Heart right ventricle (tissue), 16 donors: Measurements from ENCODE around the gene DTD1. TPM values are rescaled to one million over a fixed set of nuclear protein-coding genes. Genes with fewer than 3 reads are reported as not detected.
"Not testable (repeated sequence)": the region's sequence is repeated elsewhere in the genome, so short reads cannot be mapped to it uniquely, and the experiment has no call there.

Experiments
- ATAC-seq, 8 donors: fragments of 200-7000 bp; cut with Tn5 transposase; one replicate each; pipeline ENCODE4 v1.9.1; 2020; ENCODE audit warnings: mild to moderate bottlenecking in 8 of 8, moderate library complexity in 8 of 8, moderate number of reproducible peaks in 1 of 8
- DNase-seq, 2 donors: peaks; one replicate each; pipeline ENCODE4 v3.0.0-alpha.2; 2020
- H3K27ac ChIP-seq, 10 donors: fragments of 200-600 bp; sonication (generic) in 2 of 10; one replicate each; pipeline versions ENCODE4 v1.5.0 to v1.8.0; 2020 to 2022; ENCODE audit warnings: mild to moderate bottlenecking in 3 of 10
- H3K27me3 ChIP-seq, 7 donors: fragments of 200-600 bp; one replicate each; pipeline ENCODE4 v1.8.0; 2021 to 2022; ENCODE audit warnings: mild to moderate bottlenecking in 2 of 7
- H3K36me3 ChIP-seq, 9 donors: fragments of 200-600 bp; sonication (generic) in 1 of 9; one replicate each; pipeline versions ENCODE4 v1.5.0 to v1.8.0; 2020 to 2022; ENCODE audit warnings: mild to moderate bottlenecking in 2 of 9
- H3K4me1 ChIP-seq, 9 donors: fragments of 200-600 bp; sonication (generic) in 1 of 9; one replicate each; pipeline versions ENCODE4 v1.5.0 to v1.8.0; 2020 to 2022; ENCODE audit warnings: mild to moderate bottlenecking in 4 of 9
- H3K4me3 ChIP-seq, 10 donors: fragments of 200-600 bp; sonication (generic) in 2 of 10; one replicate each; pipeline versions ENCODE4 v1.5.0 to v1.8.0; 2020 to 2022; ENCODE audit warnings: mild to moderate bottlenecking in 7 of 10, moderate library complexity in 2 of 10
- H3K9me3 ChIP-seq, 11 donors: fragments of 200-600 bp in 10 of 11; sonication (generic) in 2 of 11; one replicate each; pipeline versions ENCODE4 v1.5.0 to v1.8.0; 2013 to 2022; ENCODE audit warnings: mild to moderate bottlenecking in 2 of 11, control low read depth in 1 of 11, moderate library complexity in 1 of 11
- CTCF ChIP-seq, 9 donors: fragments of 200-600 bp; sonication (generic) in 2 of 9; IDR thresholded peaks; one replicate each; pipeline versions ENCODE4 v1.5.0 to v1.8.0; 2021 to 2022; ENCODE audit warnings: antibody characterized with exemption in 9 of 9, mild to moderate bottlenecking in 5 of 9, moderate library complexity in 1 of 9
- WGBS, 2 donors: extraction: QIAGEN DNeasy Blood & Tissue Kit; methylation state at CpG; one replicate each; pipeline ENCODE4 v1.1.7; 2013; ENCODE audit warnings: inconsistent platforms in 1 of 2; 5-methylcytosine and 5-hydroxymethylcytosine counted together
- intact Hi-C, 10 donors: fragments of 100-400 bp; cut with DNase I; formaldehyde crosslinking; loops; one replicate each; pipeline versions ENCODE4 v1.11.1 to v1.14.2; 2022
- polyA plus RNA-seq, 2 donors: library from polyadenylated mRNA; stranded (reverse); fragments of 200-250 nt; gene quantifications; one replicate each; pipeline ENCODE4 v1.2.3, GENCODE V29; 2013
- total RNA-seq, 10 donors: library from RNA; stranded (reverse); fragmentation: NEBNext Ultra II Directional in 3 of 10; extraction: Animal tissue kit (Norgen Biotek cat#: 25700) in 3 of 10; gene quantifications; one replicate each; pipeline versions ENCODE4 v1.2.1 to v1.2.4, GENCODE V29; 2021 to 2023
- donor health status: Arrhythmogenic right ventricular cardiomyopathy.
- donor health status: ischemic (EF 13 %, LVEDD 7.1; RV severe dilation, severe dysfunction).
- donor health status: healthy with polysubstance abuse.
- donor health status: DM: no; HTN: yes; CAD: no.
- donor health status: DM: no; HTN: no; CAD: no.
- donor health status: ischemic (EF 25% LVEDD 6.9; RV normal size, moderate dysfunction).
- donor health status: ischemic (EF 25% LVEDD 5.7; RV mildly dilated, moderate dysfunction).
- donor health status: healthy.
- donor health status: DM: yes; HTN: yes; CAD: no.
- donor health status: Ischemic cardiomyopathy.
- donor health status: ischemic (EF 35%, LVEDD 5.7; RV mildly dilated, moderate dysfunction).
- donor health status: nonischemic (EF 11% LVEDD 7.7; RV severe dilation, severe dysfunction).
- donor health status: DM: yes; HTN: yes; CAD: no.
- donor health status: PGD.
- donor health status: ischemic (EF 29% LVEDD 5.4; RV normal size, mild dysfunction).
- donor health status: nonischemic (EF 23%, LVEDD 6.1; RV moderate dilation, normal function).

DTD1 gene
- total and polyA plus RNA-seq, 12 donors, result 5.2 to 31.9 (median 14.3) TPM

DNA sequence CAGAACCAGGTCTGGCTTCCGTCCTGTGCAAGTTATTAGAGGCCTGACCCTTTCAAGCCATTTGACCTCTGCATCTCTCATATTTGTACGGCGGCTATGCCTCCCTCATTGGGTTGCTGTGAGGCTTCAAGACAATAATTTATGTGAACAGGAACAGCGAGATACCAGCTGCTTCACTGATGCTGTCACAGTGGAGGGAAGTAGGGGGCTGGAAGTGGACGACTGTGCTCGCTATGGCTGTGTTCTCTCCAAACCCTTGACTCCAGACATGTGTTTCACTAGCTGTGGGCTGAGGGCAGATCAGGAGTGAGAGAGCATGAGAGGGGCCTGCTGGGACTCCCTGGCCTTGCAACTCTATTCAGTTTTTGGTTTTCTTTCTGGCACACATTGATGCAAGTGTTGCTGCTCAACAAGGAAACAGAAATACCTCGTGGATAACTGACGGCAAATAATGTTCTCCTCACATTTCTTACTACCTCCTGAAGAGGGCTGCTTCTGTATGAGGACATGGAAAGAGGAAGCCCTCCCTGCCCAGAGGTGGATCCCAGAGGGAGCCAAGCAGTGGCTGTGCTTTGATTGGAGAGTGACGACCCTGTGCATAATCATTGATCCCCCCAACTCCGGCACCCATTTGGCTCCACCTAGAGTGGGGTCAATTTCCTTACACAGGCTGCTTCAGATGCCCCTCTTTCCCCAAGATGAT is 191.0 kb downstream of the DTD1 start:
- Histone ChIP-seq H3K36me3 (no peaks in the 10 kb centered on the region), H3K27ac (no peak overlapping the region), H3K4me1 (no peaks in the 10 kb centered on the region), H3K4me3 (no peak overlapping the region), H3K27me3 (no peaks in the 10 kb centered on the region), H3K9me3 (no peaks in the 10 kb centered on the region)
- no peak for TF ChIP-seq CTCF (IDR thresholded peaks at IDR 0.05)
- intact Hi-C loops, result no loop called here
- no peak for DNase-seq
- ATAC-seq, result no peak
- WGBS, 2 donors, result 59 to 70% methylated on average over 10 of the region's 10 CpGs

GRCh38 chr20:18780385-18781130 is 192.7 kb downstream of the DTD1 start:
- no peaks in the 10 kb centered on the region for H3K4me1 ChIP-seq
- no peak for TF ChIP-seq CTCF (IDR thresholded peaks at IDR 0.05)
- DNase-seq (no peak), ATAC-seq (no peak)
- intact Hi-C loops, result no loop called here
- no peaks in the 10 kb centered on the region for H3K36me3 ChIP-seq
- no peaks in the 10 kb centered on the region for H3K27me3 ChIP-seq
- no peak overlapping the region for H3K27ac ChIP-seq
- H3K9me3 ChIP-seq, result no peaks in the 10 kb centered on the region
- WGBS, 2 donors, result 86 to 92% methylated on average over 9 of the region's 9 CpGs
- no peak overlapping the region for H3K4me3 ChIP-seq

DNA sequence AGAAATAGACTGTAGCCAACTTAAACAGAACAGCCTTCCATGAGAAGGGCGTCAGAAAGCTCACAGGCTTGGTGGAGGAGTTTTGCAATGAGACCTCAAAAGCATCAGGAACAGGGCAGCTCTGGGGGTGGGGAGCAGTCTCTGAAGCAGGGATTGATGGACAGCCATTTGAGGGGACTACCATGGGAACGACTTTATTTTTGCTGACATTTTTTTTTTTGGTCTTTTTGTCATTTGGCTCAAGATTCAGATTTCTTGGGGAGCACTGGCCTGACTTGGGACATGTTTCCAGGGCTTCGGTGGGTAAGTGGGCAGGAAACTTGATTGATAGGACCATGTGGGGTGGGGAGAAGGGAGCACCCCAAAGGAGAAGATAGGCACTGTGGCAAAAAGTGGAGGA is 193.7 kb downstream of the DTD1 start:
- H3K36me3 ChIP-seq, result no peaks in the 10 kb centered on the region
- intact Hi-C loops, result no loop called here
- no peak overlapping the region for H3K27ac ChIP-seq
- WGBS, 2 donors, result 73 to 78% methylated on average over 3 of the region's 3 CpGs
- no peaks in the 10 kb centered on the region for H3K4me1 ChIP-seq
- no peak for DNase-seq
- ATAC-seq, result no peak
- TF ChIP-seq CTCF (IDR thresholded peaks at IDR 0.05), result no peak
- H3K9me3 ChIP-seq, result no peaks in the 10 kb centered on the region
- no peak overlapping the region for H3K4me3 ChIP-seq
- no peaks in the 10 kb centered on the region for H3K27me3 ChIP-seq

- H3K9me3 ChIP-seq, result no peaks in the 10 kb centered on the region
- DNase-seq (no peak), ATAC-seq (no peak)
- no peak overlapping the region for H3K27ac ChIP-seq
- TF ChIP-seq CTCF (IDR thresholded peaks at IDR 0.05), result no peak
- no peaks in the 10 kb centered on the region for H3K36me3 ChIP-seq
- WGBS, 2 donors, result 59 to 61% methylated on average over 5 of the region's 5 CpGs
- intact Hi-C loops, result no loop called here
- peaks cover 0 to 4% (median 0%) of the 10 kb centered on the region in 7 donors for H3K27me3 ChIP-seq
- no peak overlapping the region for H3K4me3 ChIP-seq
- no peaks in the 10 kb centered on the region for H3K4me1 ChIP-seq
These were observed 195.6 kb downstream of the DTD1 start for GRCh38 chr20:18783385-18783959.

DNA sequence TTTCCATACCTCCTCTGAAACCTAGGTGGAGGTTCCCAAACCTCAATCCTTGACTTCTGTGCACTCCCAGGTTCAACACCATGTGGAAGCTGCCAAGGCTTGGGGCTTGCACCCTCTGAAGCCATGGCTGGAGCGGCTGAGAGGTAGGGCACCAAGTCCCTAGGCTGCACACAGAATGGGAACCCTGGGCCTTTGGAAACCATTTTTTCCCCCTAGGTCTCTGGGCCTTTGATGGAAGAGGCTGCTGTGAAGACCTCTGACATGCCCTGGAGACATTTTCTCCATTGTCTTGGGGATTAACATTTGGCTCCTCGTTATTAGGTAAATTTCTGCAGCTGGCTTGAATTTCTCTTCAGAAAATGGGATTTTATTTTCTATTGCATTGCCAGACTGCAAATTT is 199.2 kb downstream of the DTD1 start:
- H3K4me1 ChIP-seq, H3K36me3 ChIP-seq, H3K9me3 ChIP-seq, H3K27ac ChIP-seq, intact Hi-C loops, ATAC-seq, DNase-seq, H3K4me3 ChIP-seq, H3K27me3 ChIP-seq: not testable (repeated sequence)
- WGBS, 2 donors, result 74 to 81% methylated on average over 2 of the region's 2 CpGs
